ENCODE data around the gene CAMK2A. TPM values are rescaled to one million over a fixed set of nuclear protein-coding genes. Genes with fewer than 3 reads are reported as not detected.

CAMK2A gene
- total RNA-seq, 4 donors from 2014 or later, result not detected

DNA sequence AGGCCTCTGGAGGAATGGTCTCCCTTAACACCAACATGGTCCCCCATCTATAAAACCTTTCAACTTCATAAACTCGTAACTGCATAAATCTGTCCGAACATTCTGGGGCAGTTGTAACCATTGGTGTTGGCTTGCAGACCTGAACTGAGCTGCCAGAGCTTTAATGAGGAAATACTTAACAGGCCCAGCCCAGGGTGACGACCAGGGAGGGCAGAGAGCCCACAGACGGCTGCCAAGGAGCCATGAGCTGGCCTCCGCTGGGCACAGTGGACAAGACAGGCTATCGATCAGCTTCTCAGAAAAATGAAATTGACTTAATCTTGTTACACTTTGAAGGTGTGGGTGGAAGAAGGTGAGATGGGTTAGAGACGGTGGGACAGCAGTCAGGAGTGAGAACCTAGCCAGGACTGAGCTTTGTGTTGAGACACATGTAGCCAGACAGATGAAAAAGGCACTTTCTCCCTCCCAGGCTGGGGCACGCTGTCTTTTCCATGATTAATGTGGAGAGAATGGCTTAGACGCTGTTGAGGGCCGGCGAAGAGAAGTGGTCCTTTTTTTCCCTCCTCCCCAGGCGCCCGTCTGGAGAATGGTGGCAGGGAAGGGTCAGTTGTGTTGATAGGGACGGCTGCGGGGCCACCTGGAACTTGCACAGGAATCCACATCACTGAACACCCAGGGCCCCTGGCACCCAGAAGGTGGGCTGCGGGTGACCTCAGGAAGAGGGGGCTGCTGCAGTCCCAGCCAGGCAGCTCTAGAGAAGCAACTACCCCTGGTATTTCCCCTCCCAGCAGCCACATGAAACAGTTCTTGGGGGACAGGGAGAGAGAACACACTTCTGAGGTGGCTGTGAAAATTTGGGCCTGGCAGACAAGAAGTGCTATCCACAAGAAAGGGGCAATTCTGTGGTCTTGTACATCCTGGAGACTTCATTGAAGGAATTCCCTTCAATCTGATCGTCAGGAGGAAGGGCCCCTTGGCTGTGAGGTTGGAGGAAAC lies 40.6 kb upstream of the CAMK2A start:
- no peak for TF ChIP-seq CTCF (IDR thresholded peaks at IDR 0.05)
- no peak for TF ChIP-seq POLR2A (IDR thresholded peaks at IDR 0.05)
- no peak overlapping the region for H3K27ac ChIP-seq
- H3K4me3 ChIP-seq (replicated peaks in 1 of 3), result no peak overlapping the region
- no peaks in the 10 kb centered on the region for H3K4me1 ChIP-seq
- no peak for DNase-seq
- intact Hi-C loops (cut with DNase I), result no loop called here
- no peaks in the 10 kb centered on the region for H3K9me3 ChIP-seq
- no peaks in the 10 kb centered on the region for H3K36me3 ChIP-seq
- WGBS, 2 donors, result 83 to 84% methylated on average over 16 to 17 of the region's 17 CpGs
- no peaks in the 10 kb centered on the region for H3K27me3 ChIP-seq

DNA sequence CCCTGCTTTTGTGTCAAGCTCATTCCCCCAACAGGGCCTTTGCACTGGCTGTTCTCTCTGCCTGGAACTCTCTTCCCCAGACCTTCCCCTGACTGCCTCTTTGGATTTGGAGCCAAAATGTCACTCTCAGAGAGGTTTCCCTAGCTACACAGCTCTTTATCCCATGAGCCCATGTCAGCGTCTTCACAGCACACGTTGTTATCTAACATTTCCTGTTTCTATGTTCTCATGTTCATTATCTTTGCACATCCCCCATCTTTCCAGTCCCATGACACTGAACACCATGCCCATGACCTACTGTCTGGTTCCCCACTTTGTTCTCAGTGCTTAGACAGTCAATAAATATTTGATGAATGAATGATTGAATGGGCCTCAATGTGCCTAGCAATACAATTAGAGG lies 39.5 kb upstream of the CAMK2A start:
- WGBS, 2 donors, result 65 to 77% methylated on average over 2 of the region's 2 CpGs
- H3K27ac ChIP-seq, result no peak overlapping the region
- H3K4me3 ChIP-seq (replicated peaks in 1 of 3), result no peak overlapping the region
- no peak for TF ChIP-seq CTCF (IDR thresholded peaks at IDR 0.05)
- TF ChIP-seq POLR2A (IDR thresholded peaks at IDR 0.05), result no peak
- intact Hi-C loops (cut with DNase I), result no loop called here
- no peaks in the 10 kb centered on the region for H3K36me3 ChIP-seq
- no peaks in the 10 kb centered on the region for H3K9me3 ChIP-seq
- no peaks in the 10 kb centered on the region for H3K27me3 ChIP-seq
- DNase-seq, result no peak
- no peaks in the 10 kb centered on the region for H3K4me1 ChIP-seq

- no peak for DNase-seq
- TF ChIP-seq POLR2A (IDR thresholded peaks at IDR 0.05) (no peak), CTCF (IDR thresholded peaks at IDR 0.05) (no peak)
- no peaks in the 10 kb centered on the region for H3K36me3 ChIP-seq
- H3K9me3 ChIP-seq, result no peaks in the 10 kb centered on the region
- intact Hi-C loops (cut with DNase I), result no loop called here
- WGBS, 2 donors, result 90 to 100% methylated on average over 2 of the region's 2 CpGs
- H3K4me1 ChIP-seq, result no peaks in the 10 kb centered on the region
- H3K27me3 ChIP-seq, result no peaks in the 10 kb centered on the region
- no peak overlapping the region for H3K27ac ChIP-seq
- no peak overlapping the region for H3K4me3 ChIP-seq (replicated peaks in 1 of 3)
Observed at GRCh38 chr5:150328515-150328914, 38.9 kb upstream of the CAMK2A start.

GRCh38 chr5:150327139-150327538 lies 37.6 kb upstream of the CAMK2A start:
- DNase-seq, result no peak
- TF ChIP-seq CTCF (IDR thresholded peaks at IDR 0.05) (no peak), POLR2A (IDR thresholded peaks at IDR 0.05) (no peak)
- H3K36me3 ChIP-seq, result no peaks in the 10 kb centered on the region
- intact Hi-C loops (cut with DNase I), result no loop called here
- no peak overlapping the region for H3K27ac ChIP-seq
- WGBS, 2 donors, result 81 to 88% methylated on average over 3 of the region's 3 CpGs
- no peak overlapping the region for H3K4me3 ChIP-seq (replicated peaks in 1 of 3)
- H3K9me3 ChIP-seq, result no peaks in the 10 kb centered on the region
- no peaks in the 10 kb centered on the region for H3K4me1 ChIP-seq
- no peaks in the 10 kb centered on the region for H3K27me3 ChIP-seq

DNA sequence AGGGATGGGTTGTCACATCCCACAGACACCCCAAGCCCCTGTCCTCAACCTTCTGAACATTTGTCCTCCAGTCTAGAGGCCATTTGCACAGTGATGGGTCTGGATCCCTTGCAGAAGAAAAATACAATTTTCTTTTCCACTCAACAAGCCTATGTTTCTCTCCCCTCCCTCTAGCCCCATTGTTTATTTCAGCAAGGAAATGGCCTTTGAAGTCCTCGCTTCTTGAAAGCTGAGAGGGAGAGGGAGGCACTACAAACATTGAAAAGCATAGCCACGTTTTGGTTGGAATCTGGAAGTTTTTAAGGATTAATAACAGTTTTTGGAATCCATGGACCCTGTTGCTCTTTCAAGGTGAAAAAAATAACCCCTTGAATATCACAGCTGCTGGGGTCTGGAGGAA lies 37.1 kb upstream of the CAMK2A start:
- Histone ChIP-seq H3K9me3 (no peaks in the 10 kb centered on the region), H3K27ac (no peak overlapping the region), H3K4me3 (replicated peaks in 1 of 3) (no peak overlapping the region), H3K4me1 (no peaks in the 10 kb centered on the region), H3K27me3 (no peaks in the 10 kb centered on the region), H3K36me3 (no peaks in the 10 kb centered on the region)
- 51 to 58% methylated on average over 2 of the region's 2 CpGs for WGBS, 2 donors
- intact Hi-C loops (cut with DNase I), result no loop called here
- TF ChIP-seq CTCF (IDR thresholded peaks at IDR 0.05), result no peak
- no peak for TF ChIP-seq POLR2A (IDR thresholded peaks at IDR 0.05)
- no peak for DNase-seq
